Caco-2 (cell line): Measurements from ENCODE around the gene HABP2. TPM values are rescaled to one million over a fixed set of nuclear protein-coding genes. Genes with fewer than 3 reads are reported as not detected.
A peak's percentile ranks its signal among the peaks of the same experiment; 100 is the strongest.

Source experiments
- BruUV-seq: library from RNA; stranded (reverse); fragments of 400-500 nt; replicated peaks from 2 replicates; lab custom pipeline; 2021; lab: Mats Ljungman, UMichigan
- CTCF ChIA-PET: fragments of 300-600 bp; sonication (Branson Sonifier 250); formaldehyde crosslinking; loops from one replicate; lab custom pipeline; 2022; ENCODE audit warnings: antibody characterized with exemption; lab: Charles Lee
- POLR2A ChIA-PET: fragments of 300-600 bp; sonication (Branson Sonifier 250); formaldehyde crosslinking; loops from one replicate; lab custom pipeline; 2022; ENCODE audit warnings: antibody characterized with exemption; lab: Charles Lee
- DNase-seq, 2 experiments: peaks; one replicate each; pipeline versions ENCODE4 v3.0.0 to v3.0.0-alpha.2; 2020 to 2022
- H3K27me3 ChIP-seq: replicated peaks from 2 replicates; pipeline ENCODE4 v1.6.0; 2011; ENCODE audit warnings: low read length; ENCODE audit not compliant: control insufficient read depth, insufficient read depth
- H3K36me3 ChIP-seq: 2 replicates; pipeline ENCODE4 v1.5.1; 2011; ENCODE audit warnings: low read length; ENCODE audit not compliant: control insufficient read depth, insufficient read depth
- H3K4me1 ChIP-seq: fragments of 250-450 bp; sonication (Bioruptor Pico); 2 replicates; pipeline ENCODE4 v1.5.1; 2020; ENCODE audit warnings: mild to moderate bottlenecking
- H3K4me3 ChIP-seq: 2 replicates; pipeline ENCODE4 v1.5.1; 2011; ENCODE audit warnings: low read depth, mild to moderate bottlenecking, control low read depth, low read length
- H3K9me3 ChIP-seq: fragments of 250-450 bp; sonication (Bioruptor Pico); 2 replicates; pipeline ENCODE4 v1.5.1; 2020; ENCODE audit warnings: mild to moderate bottlenecking, moderate library complexity
- H3K27ac Mint-ChIP-seq: one replicate; pipeline ENCODE4 v1.8.0; 2022; ENCODE audit warnings: mixed read lengths; ENCODE audit not compliant: unreplicated experiment
- H3K27me3 Mint-ChIP-seq: one replicate; pipeline ENCODE4 v1.8.0; 2022; ENCODE audit warnings: mixed read lengths; ENCODE audit not compliant: insufficient read depth, unreplicated experiment
- H3K36me3 Mint-ChIP-seq: one replicate; pipeline ENCODE4 v1.8.0; 2022; ENCODE audit warnings: mild to moderate bottlenecking, mixed read lengths; ENCODE audit not compliant: insufficient read depth, unreplicated experiment
- H3K4me1 Mint-ChIP-seq: one replicate; pipeline ENCODE4 v1.8.0; 2022; ENCODE audit warnings: low read depth, mixed read lengths; ENCODE audit not compliant: unreplicated experiment
- H3K4me3 Mint-ChIP-seq: one replicate; pipeline ENCODE4 v1.8.0; 2022; ENCODE audit warnings: mild to moderate bottlenecking, moderate library complexity, mixed read lengths; ENCODE audit not compliant: unreplicated experiment
- H3K9me3 Mint-ChIP-seq: one replicate; pipeline ENCODE4 v1.8.0; 2022; ENCODE audit warnings: mixed read lengths; ENCODE audit not compliant: unreplicated experiment
- intact Hi-C: fragments of 100-400 bp; cut with micrococcal nuclease; formaldehyde crosslinking; loops from one replicate; pipeline ENCODE4 v1.10.0; 2022; ENCODE audit not compliant: unreplicated experiment
- total RNA-seq: library from RNA; stranded (reverse); gene quantifications from 2 replicates; pipeline ENCODE4 v1.2.3, GENCODE V29; 2022
- TF ChIP-seq, protein P1 (sequence below), 2 experiments: fragments of 200-600 bp in 1 of 2; IDR thresholded peaks; 1 replicate in 1 of 2; 2 replicates in 1 of 2; pipeline versions ENCODE4 v1.5.1 to v1.8.0; 2011 to 2022; ENCODE audit warnings: antibody characterized with exemption in 1 of 2, control low read depth in 1 of 2, inconsistent platforms in 1 of 2, low read depth in 1 of 2, low read length in 1 of 2, mild to moderate bottlenecking in 1 of 2, moderate library complexity in 1 of 2; ENCODE audit not compliant: insufficient read depth in 1 of 2, severe bottlenecking in 1 of 2, unreplicated experiment in 1 of 2

HABP2 gene
- total RNA-seq, 1 experiment from 2014 or later: 21.0 TPM

- POLR2A ChIA-PET: no interaction called here
- Mint-ChIP-seq H3K4me1 (peaks cover 33% of the 10 kb centered on the region), H3K4me3 (peak overlapping the region; percentile 40), H3K27me3 (no peaks in the 10 kb centered on the region), H3K9me3 (no peaks in the 10 kb centered on the region), H3K36me3 (no peaks in the 10 kb centered on the region), H3K27ac (peak overlapping the region; percentile 43)
- H3K4me1 ChIP-seq: peaks cover 47% of the 10 kb centered on the region
- no peak for DNase-seq
- H3K4me3 ChIP-seq: no peak overlapping the region
- BruUV-seq: no TSS peak
- TF ChIP-seq, protein P1, sequence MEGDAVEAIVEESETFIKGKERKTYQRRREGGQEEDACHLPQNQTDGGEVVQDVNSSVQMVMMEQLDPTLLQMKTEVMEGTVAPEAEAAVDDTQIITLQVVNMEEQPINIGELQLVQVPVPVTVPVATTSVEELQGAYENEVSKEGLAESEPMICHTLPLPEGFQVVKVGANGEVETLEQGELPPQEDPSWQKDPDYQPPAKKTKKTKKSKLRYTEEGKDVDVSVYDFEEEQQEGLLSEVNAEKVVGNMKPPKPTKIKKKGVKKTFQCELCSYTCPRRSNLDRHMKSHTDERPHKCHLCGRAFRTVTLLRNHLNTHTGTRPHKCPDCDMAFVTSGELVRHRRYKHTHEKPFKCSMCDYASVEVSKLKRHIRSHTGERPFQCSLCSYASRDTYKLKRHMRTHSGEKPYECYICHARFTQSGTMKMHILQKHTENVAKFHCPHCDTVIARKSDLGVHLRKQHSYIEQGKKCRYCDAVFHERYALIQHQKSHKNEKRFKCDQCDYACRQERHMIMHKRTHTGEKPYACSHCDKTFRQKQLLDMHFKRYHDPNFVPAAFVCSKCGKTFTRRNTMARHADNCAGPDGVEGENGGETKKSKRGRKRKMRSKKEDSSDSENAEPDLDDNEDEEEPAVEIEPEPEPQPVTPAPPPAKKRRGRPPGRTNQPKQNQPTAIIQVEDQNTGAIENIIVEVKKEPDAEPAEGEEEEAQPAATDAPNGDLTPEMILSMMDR (IDR thresholded peaks at IDR 0.05; ENCODE audit: insufficient read depth in 1 of 2, low read depth in 1 of 2, low read length in 1 of 2, severe bottlenecking in 1 of 2, unreplicated experiment in 1 of 2): no peak
- H3K36me3 ChIP-seq: no peaks in the 10 kb centered on the region
- intact Hi-C loops: loop anchor here (1.0 to 2.0 kb wide), 3 partner anchors 14 to 22 kb away; no protein-coding TSS in a partner anchor
- H3K9me3 ChIP-seq: no peaks in the 10 kb centered on the region
- H3K27me3 ChIP-seq: no peaks in the 10 kb centered on the region
- CTCF ChIA-PET: no interaction called here
These were observed 11.3 kb upstream of the HABP2 start for GRCh38 chr10:113541549-113541927.

- Mint-ChIP-seq H3K27ac (no peak overlapping the region), H3K4me1 (peaks cover 39% of the 10 kb centered on the region), H3K27me3 (no peaks in the 10 kb centered on the region), H3K9me3 (no peaks in the 10 kb centered on the region), H3K4me3 (no peak overlapping the region), H3K36me3 (no peaks in the 10 kb centered on the region)
- Histone ChIP-seq H3K9me3 (no peaks in the 10 kb centered on the region), H3K4me1 (peaks cover 38% of the 10 kb centered on the region), H3K36me3 (no peaks in the 10 kb centered on the region), H3K4me3 (no peak overlapping the region), H3K27me3 (no peaks in the 10 kb centered on the region)
- CTCF ChIA-PET: no interaction called here
- TF ChIP-seq, protein P1 (IDR thresholded peaks at IDR 0.05; ENCODE audit: insufficient read depth in 1 of 2, low read depth in 1 of 2, low read length in 1 of 2, severe bottlenecking in 1 of 2, unreplicated experiment in 1 of 2): no peak
- intact Hi-C loops: no loop called here
- POLR2A ChIA-PET: no interaction called here
- no TSS peak for BruUV-seq
- DNase-seq: no peak
These were observed 9.5 kb upstream of the HABP2 start for GRCh38 chr10:113543107-113543955.

DNA sequence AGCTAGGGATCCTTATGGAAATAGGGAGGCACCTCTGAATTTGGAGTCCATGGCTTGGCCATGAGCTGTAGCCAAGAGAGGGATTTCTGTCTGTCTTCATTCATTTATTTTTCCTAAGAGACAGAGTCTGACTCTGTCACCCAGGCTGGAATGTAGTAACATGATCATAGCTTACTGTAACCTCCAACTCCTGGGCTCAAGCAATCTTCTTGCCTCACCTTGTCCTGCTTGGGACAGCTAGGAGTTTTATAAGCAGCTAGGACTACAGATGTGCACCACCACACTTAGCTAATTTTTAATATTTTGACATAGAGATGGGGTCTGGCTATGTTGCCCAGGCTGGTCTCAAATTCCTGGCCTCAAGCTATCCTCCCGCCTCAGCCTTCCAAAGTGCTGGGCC, 8.5 kb upstream of the HABP2 start:
- peaks cover 28% of the 10 kb centered on the region for H3K4me1 Mint-ChIP-seq
- ChIA-PET CTCF (interaction anchor here (0.6 kb wide), 1 partner anchor 1378 kb away, joined by 3 read pairs; no protein-coding TSS in a partner anchor), POLR2A (no interaction called here)
- no peaks in the 10 kb centered on the region for H3K9me3 Mint-ChIP-seq
- no peaks in the 10 kb centered on the region for H3K36me3 ChIP-seq
- H3K27me3 ChIP-seq: no peaks in the 10 kb centered on the region
- H3K27ac Mint-ChIP-seq: no peak overlapping the region
- no peaks in the 10 kb centered on the region for H3K27me3 Mint-ChIP-seq
- no peak for DNase-seq
- intact Hi-C loops: no loop called here
- no peak overlapping the region for H3K4me3 Mint-ChIP-seq
- H3K4me3 ChIP-seq: no peak overlapping the region
- no TSS peak for BruUV-seq
- peaks cover 27% of the 10 kb centered on the region for H3K4me1 ChIP-seq
- no peaks in the 10 kb centered on the region for H3K9me3 ChIP-seq
- TF ChIP-seq, protein P1 (IDR thresholded peaks at IDR 0.05; ENCODE audit: insufficient read depth in 1 of 2, low read depth in 1 of 2, low read length in 1 of 2, severe bottlenecking in 1 of 2, unreplicated experiment in 1 of 2): no peak
- no peaks in the 10 kb centered on the region for H3K36me3 Mint-ChIP-seq
